ENCODE data around the gene MLXIP.
"Not testable (repeated sequence)": the region's sequence is repeated elsewhere in the genome, so short reads cannot be mapped to it uniquely, and the experiment has no call there.

The MLXIP gene

DNA sequence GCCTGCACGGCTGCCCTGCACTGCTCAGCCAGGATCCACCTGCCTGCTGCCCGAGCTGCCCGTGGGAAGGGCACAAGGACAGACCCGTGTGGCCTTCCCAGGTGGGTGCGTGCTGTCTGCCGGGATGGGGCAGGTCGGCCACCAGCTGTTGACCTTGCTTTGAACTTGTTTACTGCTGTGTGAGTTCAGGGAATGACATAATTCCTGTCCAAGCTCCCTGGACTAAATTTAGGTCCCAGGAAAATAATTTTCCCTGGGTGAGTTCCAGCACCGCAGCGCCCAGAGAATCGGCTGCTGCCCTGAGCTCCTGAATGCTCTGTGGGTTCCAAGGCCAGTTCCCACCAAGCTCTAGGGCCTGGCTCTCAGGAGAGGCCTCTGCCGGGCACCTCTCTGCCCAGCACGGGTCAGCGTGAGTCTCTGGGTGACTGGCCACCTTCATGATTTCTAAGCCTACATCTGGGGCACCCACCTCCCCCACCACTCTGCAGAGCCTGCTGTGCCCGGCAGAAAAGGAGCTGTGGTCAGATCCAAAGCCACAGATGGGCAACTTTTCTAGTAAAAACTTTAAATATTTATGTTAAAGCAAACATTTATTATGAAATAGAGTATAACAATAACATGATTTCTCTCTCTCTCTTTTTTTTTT is 27.2 kb upstream of the MLXIP start:
- DNase-seq (ENCODE audit: low read depth): no peak
- H3K4me3 ChIP-seq (ENCODE audit: low read depth, low read length): no peak overlapping the region

DNA sequence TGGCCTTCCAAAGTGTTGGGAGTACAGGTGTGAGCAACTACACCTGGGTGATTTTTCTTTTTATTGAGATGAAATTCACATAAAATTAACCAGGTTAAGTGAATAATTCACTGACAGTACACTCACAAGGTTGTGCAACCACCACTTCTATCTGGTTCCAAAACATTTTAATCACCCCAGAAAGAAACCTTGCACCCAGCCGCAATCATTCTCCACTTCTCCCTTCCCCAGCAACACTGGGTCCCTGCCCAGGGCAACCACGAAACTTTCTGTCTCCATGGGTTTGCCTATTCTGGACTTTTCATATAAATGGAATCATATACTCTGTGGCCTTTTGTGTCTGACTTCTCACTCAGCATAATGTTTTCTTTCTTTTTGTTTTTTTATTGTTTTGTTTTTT is 26.3 kb upstream of the MLXIP start:
- no peak overlapping the region for H3K4me3 ChIP-seq (ENCODE audit: low read depth, low read length)
- no peak for DNase-seq (ENCODE audit: low read depth)

DNA sequence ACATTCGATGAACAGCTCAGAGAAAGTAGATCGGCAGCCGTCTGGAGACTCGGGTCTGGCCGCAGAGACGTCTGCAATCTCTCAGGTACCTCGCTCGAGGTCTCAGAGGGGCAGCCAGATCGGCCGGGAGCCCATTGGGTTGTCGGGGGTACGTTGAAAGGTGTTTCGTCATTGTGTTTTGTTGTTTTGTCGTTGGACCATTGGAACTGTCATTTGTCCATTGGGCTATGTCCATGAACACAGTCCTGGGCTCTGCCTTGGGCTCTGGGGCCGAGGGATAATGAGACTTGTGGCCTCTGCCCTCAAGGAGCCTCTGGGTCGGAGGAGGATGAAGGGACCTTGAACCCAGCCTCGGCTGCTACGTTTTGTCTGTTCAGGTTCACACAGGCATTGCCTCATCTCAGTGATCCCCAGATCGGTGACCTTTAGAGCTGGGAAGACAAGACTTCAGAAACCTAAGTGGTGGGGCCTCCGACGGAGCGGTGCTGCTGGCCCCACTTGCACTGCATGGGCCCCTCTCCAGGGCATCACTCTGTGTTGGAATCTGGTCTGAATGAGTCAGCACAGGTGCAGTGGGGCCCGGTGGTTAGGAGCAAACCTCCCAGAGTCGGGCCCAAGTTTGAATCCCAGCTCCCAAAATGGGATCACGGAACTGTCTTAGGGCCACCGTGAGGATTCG is 23.6 kb upstream of the MLXIP start:
- H3K4me3 ChIP-seq (ENCODE audit: low read depth, low read length): no peak overlapping the region
- no peak for DNase-seq (ENCODE audit: low read depth)

DNA sequence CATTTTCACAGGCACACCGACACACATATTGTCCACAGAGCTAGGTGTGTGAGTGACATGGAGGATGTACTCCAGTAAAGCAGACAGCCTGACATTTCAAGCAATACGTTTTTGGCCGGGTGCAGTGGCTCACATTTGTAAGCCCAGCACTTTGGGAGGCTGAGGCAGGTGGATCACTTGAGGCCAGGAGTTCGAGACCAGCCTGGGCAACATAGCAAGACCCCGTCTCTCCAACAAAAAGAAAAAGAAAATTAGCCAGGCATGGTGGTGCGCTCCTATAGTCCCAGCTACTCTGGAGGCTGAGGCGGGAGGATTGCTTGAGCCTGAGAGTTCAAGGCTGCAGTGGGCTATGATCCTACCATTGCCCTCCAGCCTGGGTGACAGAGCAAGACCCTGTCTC is 22.1 kb upstream of the MLXIP start:
- not testable (repeated sequence) for H3K4me3 ChIP-seq (ENCODE audit: low read depth, low read length); DNase-seq (ENCODE audit: low read depth)

DNA sequence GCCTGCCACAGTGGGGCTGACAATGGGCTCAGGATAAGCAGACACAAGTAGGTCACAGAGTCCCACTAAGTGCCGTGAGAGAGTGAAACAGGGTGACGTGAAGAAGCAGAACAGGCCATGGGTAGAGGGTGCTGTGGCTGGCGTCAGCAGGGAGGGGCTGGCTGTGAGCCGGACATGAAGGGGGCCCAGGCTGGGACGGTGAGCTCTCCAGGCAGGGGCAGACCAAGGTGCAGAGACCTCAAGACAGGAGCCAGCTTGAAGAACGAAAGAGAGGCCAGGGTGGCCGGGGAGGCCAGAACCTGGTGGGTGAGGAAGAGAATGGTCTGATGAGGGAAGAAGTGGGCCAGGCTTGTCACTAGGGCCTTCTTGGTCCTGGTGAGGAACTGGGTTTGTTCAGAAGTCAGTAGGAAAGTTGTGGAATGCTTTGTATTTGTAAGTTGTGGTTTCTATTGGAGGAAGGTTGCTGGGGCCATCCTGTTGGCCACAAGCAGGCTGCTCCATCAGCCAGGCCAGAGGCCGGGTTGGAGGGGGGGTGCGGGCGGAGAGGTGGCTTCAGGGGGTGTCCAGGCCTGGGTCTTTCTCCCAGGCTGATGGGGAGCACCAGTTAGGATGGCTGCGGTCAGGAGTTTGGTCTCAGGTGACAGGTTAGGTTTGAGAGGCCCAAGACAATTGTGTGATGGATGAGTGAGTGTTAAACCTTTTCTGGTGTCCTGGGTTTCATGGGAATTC is 21.4 kb upstream of the MLXIP start:
- H3K4me3 ChIP-seq (ENCODE audit: low read depth, low read length): no peak overlapping the region
- no peak for DNase-seq (ENCODE audit: low read depth)

DNA sequence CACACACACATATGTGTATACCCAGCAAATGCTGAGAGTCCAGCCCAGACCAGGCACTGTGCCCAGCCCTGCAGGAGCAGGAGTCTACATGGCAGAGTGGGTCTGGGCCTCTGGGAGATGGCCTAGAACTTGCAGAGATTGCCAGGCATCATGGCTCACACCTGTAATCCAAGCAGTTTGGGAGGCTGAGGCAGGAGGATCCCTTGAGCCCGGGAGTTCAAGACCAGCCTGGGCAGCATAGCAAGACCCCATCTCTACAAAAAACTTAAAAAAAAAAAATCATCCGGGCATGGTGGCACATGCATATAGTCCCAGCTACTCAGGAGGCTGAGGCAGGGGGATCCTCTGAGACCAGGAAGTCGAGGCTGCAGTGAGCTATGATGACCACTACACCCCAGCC is 20.8 kb upstream of the MLXIP start:
- no peak for DNase-seq (ENCODE audit: low read depth)
- H3K4me3 ChIP-seq (ENCODE audit: low read depth, low read length): no peak overlapping the region

DNA sequence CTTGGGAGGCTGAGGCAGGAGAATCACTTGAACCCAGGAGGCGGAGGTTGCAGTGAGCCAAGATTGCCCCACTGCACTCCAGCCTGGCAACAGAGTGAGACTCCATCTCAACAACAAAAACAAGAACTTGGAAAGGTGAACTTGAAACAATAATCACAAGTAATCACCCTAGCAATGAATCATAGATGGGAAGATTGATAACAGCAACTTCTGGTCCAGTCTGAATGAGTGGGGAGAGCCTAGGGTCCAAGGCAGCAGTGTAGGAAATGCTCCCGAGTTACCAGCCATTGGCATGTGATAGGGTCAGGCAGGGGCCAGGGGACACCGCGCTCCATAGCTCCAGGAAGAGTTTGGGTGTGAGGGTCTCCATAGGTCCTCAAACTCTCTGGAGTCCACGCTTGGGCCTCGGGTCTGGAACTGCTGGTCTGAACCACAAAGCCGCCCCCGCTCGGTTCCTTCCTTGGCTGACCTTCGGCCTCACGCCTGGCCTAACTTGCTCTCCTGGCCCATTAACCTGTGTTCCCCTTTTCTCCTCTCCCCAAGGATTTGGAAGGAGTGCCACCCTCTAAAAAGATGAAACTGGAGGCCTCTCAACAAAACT is 19.9 kb upstream of the MLXIP start:
- H3K4me3 ChIP-seq (ENCODE audit: low read depth, low read length): no peak overlapping the region
- DNase-seq (ENCODE audit: low read depth): no peak

DNA sequence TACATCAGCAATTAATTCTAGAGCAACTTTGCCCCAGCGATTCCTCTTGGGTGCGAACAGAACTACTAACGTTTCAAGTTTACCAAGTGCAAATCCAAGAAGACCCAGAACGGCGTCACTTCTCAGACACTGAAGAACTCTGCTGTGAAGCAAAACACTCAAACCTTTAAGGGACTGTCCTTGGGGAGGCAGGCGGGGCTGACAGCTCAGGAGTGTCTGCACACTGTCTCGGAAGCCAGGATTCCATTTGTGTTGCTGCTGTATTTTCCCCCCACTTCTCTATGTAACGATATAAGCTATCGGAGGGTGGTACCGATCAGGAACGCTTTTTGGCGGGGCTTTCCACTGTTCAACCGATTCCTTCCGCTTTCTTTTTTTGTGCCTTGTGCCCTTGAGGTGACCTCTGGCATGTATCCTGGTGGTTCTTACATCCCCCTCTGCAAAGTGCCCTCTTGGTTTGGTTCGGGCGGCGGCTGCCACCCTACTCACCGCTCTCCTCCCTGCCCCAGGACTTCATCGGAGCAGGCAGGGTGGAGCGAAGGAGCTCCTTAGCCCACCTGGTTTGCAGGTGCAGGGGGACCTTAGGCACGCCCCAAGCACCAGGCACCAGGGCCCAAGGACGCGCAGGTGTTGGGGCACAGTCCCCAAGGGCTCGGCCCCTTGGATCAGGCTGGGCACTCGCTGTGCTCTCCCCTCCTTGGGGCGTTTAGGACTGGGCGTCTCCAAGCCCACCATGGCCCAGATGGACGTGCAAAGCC is 19.2 kb upstream of the MLXIP start:
- no peak for DNase-seq (ENCODE audit: low read depth)
- no peak overlapping the region for H3K4me3 ChIP-seq (ENCODE audit: low read depth, low read length)

DNA sequence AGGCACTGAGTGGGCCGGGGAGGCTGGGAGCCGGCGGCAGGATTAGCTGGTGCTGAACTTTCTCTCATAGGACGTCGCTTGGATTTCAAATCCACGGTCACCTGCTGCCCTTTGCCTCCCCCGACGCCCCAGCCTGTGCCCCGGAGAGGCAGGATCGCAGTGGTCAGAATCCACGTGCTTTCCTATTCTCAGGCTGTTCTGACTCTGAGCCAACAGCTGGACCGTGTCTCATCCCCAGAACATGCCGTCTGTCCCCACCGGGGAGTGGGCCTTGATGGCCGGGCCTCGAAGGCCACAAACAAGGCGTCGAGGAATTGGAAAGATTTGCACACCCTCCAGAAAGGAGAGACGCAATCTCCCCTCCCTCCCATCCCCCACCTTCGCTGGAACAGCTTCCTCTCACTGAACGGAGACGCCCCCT is 18.5 kb upstream of the MLXIP start:
- H3K4me3 ChIP-seq (ENCODE audit: low read depth, low read length): no peak overlapping the region
- DNase-seq (ENCODE audit: low read depth): no peak

DNA sequence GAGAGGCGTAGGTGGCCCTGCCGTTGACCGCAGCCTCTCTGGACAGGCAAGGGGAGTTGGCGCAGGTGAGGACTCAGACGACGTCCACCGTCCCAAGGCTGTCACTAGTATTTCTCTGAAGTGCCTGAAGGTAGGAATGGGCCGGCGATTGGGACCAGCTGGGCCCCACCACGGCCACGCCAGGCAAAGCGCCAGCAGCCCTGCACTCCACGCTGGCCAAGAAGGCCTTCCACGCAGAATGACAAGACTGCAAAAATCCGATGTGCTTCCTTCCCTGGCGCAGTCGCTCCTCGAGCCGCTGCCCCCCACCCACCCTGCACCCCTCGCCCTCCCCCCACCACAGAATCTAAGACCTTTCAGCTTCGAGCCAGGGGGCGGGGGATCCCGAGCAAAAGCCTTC is 17.3 kb upstream of the MLXIP start:
- DNase-seq (ENCODE audit: low read depth): no peak

DNA sequence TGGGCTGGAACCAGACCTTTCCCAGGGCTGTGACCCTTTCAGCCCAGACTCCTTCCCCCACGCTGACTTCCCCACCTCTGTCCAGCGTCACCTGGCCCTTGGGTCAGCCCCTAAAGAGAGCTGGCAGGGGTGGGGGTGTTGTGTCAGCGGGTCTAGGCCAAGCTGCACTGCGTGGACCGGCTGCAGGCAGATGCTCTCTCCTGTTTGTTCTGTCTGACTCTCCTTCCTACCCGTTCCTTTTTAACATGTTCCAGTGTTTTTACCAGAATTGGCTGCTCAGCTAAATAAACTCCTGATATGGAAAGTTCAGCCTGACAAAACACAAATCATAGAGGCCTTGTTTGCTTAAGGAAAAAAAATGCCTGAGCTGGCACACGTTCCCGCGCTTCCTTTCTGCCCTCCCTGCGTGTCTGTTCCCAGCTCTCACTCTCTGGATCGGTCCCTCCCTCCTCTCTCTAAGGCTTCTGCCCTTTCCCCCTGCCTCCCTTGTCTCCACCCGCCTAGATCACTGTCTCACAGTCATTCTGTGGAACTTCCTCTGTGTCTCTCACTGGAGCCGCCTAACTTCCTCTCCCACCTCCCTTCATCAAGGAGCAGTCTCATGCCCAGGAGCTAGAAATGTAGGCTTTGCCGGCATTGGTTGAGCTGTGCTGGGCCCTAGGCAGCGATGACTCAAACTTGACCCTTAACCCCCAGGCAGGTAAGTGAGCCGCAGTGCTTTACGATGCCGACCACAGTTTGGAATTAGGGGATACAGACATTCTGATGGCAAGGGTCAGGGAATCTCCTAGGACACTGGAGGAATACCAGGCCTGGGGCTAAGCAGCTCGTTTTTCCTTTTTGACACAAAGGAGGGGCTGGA is 15.5 kb upstream of the MLXIP start:
- DNase-seq (ENCODE audit: low read depth): peak; percentile 71
- H3K4me3 ChIP-seq (ENCODE audit: low read depth, low read length): peak overlapping the region; percentile 1

More for the DNA sequence above, 17.3 kb upstream of the MLXIP start:
- no peak overlapping the region for H3K4me3 ChIP-seq (ENCODE audit: low read depth, low read length)

DNA sequence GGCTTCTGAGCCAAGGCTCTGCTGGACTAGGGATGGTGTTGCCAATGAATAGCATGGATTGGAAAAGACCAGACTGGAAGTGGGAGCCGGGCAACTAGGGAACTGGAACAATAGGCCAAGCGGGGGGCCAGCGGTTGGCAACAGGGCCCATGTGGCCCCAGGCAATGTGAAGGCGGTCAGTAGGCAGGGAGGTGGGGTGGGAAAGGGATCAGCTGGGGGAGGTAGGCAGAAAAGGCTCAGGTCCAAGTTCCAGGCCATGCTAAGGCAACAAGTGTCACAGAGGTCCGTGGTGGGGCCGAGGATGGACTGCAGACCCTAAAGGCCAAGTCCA is 14.9 kb upstream of the MLXIP start:
- no peak for DNase-seq (ENCODE audit: low read depth)
- H3K4me3 ChIP-seq (ENCODE audit: low read depth, low read length): peak overlapping the region; percentile 5

DNA sequence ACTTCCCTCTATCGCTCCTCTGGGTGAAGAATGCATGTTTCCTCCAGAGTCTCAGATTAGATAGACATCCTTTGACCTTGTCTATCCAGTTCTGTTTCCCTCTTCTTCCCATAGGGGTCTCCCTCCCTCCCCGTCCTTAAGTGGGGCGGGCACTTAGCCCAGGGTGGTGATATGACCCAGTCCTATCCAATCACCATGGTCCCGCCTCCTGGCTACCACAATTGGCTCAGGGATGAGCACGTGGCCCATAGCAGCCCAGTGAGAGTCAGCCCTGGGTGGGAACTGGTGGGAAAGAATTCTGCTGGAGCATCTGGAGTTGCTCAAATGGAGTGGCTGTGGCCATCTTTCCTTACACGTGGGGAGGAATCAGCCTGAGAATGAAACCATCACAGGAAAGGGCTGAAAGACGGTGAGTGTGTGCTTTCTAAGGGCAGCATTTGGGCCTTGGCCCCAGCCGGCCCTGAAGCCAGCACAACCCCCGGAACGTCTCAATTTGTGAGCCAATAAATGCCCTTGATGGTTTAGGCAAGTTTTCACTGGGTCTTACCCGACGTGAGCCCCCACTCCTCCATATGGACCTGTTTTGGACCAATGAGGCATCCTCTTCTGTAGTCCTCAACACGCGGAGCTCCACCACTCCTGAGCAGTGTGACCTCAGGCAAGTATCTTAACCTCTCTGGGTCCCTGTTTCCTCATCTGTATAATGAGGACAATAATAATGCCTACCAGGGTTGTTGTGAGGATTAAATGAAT is 14.4 kb upstream of the MLXIP start:
- peak; percentile 90 for DNase-seq (ENCODE audit: low read depth)
- H3K4me3 ChIP-seq (ENCODE audit: low read depth, low read length): peak overlapping the region; percentile 9

DNA sequence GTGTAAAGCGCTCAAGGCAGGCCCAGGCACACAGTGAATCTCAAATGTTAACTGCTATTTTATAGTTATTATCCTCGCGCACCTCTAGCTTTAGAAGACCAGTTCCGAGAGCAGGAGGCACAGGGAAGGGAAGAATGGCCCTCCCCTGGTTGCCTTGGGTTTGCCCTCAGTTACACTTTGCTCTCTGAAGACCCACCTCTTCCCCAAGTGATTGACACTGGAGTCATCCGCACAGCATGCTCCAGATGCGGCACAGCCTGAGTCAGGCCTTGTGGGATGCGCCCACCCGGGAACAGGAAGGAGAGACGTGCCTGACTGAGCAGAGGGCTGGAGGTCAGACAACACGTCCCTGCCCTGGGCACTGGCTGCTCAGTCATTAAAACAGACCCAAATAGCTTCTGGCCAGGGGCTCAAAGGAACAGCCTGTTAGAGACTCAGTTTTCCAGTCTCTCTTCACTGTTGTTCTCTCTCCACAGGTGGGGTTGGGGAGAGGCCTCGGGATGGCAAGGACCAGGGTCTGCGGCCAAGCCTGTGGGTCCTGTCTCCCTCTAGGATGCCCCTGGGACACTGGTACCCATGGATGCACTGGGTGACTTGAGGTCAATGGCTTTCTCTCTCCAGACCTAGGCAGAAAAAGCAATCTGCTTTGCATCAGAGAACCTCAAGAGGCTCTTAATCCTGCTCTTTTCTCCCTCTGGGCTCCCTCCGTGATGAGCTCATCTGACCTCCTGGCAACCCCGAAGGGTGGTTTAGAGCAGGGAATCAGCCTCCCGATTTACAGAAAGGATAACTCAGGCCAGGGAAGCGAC is 13.6 kb upstream of the MLXIP start:
- DNase-seq (ENCODE audit: low read depth): peak; percentile 78
- peak overlapping the region; percentile 9 for H3K4me3 ChIP-seq (ENCODE audit: low read depth, low read length)

DNA sequence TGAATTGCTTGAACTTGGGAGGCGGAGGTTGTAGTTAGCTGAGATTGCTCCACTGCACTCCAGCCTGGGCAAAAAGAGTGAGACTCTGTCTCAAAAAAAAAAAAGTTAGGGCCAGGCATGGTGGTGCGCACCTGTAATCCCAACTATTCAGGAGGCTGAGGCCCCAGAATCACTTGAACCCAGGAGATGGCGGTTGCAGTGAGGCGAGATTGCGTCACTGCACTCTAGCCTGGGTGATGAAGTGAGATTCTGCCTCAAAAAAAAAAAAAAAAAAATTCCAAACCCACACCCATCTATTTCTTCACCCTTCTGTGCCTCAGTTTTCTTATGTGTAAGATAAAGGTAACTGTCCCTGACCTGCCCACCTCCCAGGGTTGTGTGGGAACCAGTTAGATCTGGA is 11.0 kb upstream of the MLXIP start:
- H3K4me3 ChIP-seq (ENCODE audit: low read depth, low read length): no peak overlapping the region
- DNase-seq (ENCODE audit: low read depth): no peak

DNA sequence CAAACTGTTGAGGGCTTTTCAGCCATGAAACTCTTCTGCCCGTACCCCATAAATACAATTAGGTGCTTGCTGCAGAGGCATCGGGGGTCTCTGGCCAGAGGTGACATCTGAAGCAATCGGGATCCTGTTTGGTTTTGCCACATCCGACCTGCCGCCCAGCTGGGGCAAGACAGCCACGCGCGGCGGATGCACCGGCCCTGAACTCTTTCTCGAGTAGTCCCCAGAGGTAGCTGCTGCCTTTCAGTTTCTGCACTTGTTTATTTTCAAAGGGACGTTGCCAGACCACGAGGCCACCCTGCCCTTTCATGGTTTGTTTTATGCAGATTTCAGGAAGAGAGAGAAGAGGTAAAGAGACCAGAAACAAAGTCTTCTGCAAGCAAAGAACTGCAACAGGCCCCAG is 10.6 kb upstream of the MLXIP start:
- peak; percentile 58 for DNase-seq (ENCODE audit: low read depth)
- no peak overlapping the region for H3K4me3 ChIP-seq (ENCODE audit: low read depth, low read length)

All from skeletal muscle cell (primary cell).